AG09319 (cell line): ENCODE data around the gene GNAQ.

Experiments
- DNase-seq: peaks from one replicate; pipeline ENCODE4 v3.0.0-alpha.2; 2010; ENCODE audit warnings: low read depth; ENCODE audit errors: extremely low read depth
- TF ChIP-seq, protein P1 (sequence below): IDR thresholded peaks from 2 replicates; pipeline ENCODE4 v1.5.1; 2011; ENCODE audit warnings: low read depth, mild to moderate bottlenecking, inconsistent platforms, low read length, moderate library complexity

The GNAQ gene

DNA sequence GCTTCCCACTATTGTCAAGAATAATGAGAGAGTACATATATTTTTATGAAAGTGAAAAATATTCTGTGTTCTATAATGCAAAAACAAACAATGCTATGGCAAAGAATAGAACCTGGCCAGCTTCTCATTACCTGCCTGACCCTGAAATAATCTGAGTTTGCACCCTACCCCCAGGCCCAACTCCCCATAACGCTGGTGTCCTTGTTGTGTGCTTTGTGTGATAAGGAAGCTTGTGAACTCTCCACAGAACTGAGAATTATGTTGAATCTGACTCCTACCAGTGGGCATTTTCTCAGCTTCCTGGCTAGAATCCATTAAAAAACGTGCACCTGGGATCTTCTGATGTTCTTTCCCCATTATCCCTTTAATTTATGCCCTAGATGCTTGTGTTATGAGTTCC is 205.5 kb downstream of the GNAQ start:
- TF ChIP-seq, protein P1, sequence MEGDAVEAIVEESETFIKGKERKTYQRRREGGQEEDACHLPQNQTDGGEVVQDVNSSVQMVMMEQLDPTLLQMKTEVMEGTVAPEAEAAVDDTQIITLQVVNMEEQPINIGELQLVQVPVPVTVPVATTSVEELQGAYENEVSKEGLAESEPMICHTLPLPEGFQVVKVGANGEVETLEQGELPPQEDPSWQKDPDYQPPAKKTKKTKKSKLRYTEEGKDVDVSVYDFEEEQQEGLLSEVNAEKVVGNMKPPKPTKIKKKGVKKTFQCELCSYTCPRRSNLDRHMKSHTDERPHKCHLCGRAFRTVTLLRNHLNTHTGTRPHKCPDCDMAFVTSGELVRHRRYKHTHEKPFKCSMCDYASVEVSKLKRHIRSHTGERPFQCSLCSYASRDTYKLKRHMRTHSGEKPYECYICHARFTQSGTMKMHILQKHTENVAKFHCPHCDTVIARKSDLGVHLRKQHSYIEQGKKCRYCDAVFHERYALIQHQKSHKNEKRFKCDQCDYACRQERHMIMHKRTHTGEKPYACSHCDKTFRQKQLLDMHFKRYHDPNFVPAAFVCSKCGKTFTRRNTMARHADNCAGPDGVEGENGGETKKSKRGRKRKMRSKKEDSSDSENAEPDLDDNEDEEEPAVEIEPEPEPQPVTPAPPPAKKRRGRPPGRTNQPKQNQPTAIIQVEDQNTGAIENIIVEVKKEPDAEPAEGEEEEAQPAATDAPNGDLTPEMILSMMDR: no peak
- DNase-seq: no peak

DNA sequence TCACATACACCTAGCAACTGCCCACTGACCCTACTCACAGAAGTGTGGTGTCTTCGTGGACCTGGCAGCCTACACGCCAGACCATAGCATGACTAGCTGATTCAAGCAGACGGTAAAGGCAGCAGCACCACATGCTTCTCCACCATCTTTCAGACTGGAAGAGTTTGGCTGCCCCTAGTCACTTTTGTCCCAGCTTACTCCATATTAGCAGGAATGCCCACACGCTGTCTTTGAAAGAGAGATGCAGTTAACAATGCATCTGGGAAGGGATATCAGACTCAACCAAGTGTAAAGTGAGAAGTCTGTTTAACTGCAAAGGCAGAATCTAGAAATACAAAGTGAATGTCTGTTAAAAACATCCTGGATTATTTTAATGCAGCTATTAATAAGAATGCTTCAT is 206.2 kb downstream of the GNAQ start:
- TF ChIP-seq, protein P1: no peak
- DNase-seq: no peak

DNA sequence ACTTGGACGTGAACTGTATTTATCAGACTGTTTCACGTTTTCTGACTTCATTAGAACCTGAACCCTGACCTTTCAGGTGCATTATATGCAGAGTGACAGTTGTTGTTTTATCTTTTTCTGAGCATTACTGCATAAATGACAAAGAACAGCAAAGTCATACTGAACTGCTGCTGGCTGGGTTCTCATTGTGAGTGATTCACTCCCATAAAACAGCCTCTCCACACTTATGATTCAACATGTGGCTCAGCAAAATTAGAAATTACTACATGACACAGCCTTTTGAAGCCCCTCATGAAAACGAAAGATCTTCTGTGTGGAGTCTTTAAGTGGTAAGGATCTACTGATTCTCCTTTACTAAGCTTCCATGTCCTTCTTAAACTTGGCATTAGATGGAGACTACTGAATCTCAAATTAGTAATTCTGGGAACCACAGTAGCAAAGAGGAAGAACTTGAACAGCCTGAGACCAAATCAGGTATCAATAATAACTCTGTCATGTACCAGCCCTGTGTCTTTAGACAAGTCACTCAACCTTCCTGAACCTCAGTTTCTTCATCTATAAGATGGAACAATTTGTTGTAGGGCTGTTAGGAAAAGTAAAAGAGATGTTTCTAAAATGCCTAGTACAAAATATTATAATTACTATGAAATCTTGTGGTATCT is 211.2 kb downstream of the GNAQ start:
- TF ChIP-seq, protein P1: no peak
- no peak for DNase-seq

DNA sequence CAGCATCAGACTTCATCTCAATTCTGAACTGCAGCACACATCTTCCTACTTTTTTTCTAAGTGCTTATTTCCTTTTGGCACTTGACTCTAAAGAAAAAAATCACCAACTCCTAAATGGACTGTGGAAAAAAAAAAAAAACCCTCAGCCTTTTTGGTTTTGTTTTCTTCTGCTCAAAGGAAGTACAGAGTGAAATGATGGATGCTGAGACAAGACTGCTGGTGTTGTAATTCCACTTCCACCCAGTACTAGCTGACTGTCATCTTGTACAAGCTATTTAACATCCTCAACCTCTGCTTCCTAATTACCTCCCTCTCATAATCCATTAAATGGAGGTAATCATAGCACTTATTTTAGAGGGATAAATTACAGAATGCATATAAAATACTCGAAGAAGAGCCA is 212.0 kb downstream of the GNAQ start:
- TF ChIP-seq, protein P1: no peak
- DNase-seq: no peak

DNA sequence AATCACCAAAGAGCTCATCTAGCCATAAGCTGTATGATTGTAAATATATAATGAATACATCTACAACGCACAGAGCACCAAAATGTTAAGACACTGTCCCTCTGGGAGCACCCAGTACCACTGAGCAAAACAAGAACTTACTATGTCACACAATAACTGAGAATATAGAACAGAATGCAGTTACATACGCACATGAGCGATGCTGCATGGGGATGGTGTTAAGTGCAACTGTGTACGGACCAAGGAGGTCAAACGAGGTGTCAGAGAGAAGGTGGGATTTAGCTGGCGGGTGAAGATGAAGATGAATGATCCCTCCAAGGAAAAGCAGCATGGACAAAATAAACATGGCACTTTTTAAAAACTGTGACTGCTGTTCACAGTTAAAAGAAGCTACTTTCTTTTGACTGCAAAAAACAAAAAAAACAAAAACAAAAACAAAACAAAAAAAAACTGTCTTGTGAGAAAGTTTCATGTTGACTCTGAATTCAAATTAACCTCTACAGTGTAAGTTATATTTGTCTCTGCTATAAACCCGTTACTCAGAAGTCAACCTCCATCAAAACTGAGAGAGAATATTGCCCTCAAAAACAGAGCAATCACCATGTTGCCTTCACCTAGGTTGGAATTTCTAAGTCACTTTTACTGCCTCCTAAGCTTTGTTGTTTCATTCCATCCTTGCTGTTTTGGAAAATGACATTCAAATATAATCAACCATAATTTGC is 213.9 kb downstream of the GNAQ start:
- DNase-seq: no peak
- TF ChIP-seq, protein P1: no peak

DNA sequence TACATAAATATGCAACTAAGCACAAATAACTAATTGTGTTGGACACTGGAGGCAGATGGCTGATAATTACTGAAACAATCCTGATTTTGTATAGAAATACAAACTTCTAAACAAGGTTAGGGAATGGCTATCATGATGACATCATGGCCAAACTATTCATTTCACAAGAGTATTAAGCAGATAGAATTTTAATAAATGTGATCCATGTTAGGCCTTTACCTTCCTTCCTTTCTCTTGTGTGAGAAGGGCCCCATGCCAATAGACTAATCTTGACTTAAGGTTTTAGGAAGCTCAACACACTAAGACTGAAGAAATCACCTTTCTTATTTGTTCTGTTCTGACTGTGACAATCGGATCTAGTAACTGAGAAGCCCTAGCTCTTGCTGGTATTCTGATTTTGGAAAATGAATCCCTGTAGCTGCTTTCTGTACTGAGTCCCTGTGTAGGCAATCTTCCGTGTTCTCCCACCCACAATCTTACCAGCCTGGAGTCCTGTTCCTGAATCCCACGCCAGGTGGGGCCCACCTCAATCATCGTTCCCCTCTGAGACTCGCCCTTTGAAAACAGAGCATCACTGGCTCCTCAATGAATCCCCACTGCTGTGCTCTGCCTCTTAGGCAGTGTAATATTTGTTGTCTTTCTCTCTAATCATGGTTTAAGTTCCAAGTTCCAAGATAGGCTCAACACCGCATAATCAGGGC is 214.8 kb downstream of the GNAQ start:
- TF ChIP-seq, protein P1: no peak
- no peak for DNase-seq

DNA sequence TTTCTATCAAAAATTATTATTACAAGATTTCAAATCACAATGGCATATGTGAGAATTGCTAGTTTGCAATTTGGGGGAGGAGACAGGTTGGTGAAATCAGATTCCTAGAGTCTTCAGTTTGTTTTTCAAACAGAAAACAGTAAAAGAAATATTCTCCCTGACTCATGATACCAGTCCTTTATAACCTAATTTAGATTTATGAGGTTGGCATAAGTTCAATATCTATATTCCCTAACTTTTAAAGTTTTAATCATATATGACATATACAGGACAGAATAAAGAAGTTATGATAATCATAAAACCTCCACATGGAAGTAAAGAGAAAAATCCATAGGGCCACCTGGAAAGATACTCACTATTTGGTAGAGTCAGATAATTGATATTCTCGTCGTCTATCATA is 216.4 kb downstream of the GNAQ start:
- no peak for DNase-seq

More for the DNA sequence above, 216.4 kb downstream of the GNAQ start:
- TF ChIP-seq, protein P1: no peak
